Measurements from ENCODE around the gene SHISA8. TPM values are rescaled to one million over a fixed set of nuclear protein-coding genes. Genes with fewer than 3 reads are reported as not detected.

SHISA8 gene
- total RNA-seq, 1 experiment from 2014 or later, result 2.3 TPM

- Histone ChIP-seq H3K4me3 (no peak overlapping the region), H3K79me2 (ENCODE audit: low read depth) (no peaks in the 10 kb centered on the region), H3K27me3 (ENCODE audit: insufficient read depth, low read depth) (peaks cover 9% of the 10 kb centered on the region; the same call in 1 of the 2 replicates), H3F3A (ENCODE audit: insufficient read depth, low read depth) (peaks cover 25% of the 10 kb centered on the region; the same call in 1 of the 2 replicates), H3K4me2 (no peak overlapping the region), H3K36me3 (ENCODE audit: low read depth) (no peaks in the 10 kb centered on the region), H3K27ac (no peak overlapping the region), H3K9me3 (ENCODE audit: insufficient read depth, low read depth) (no peaks in the 10 kb centered on the region), H3K4me1 (replicated peaks; ENCODE audit: insufficient read depth) (peaks cover 7% of the 10 kb centered on the region), H4K20me1 (ENCODE audit: insufficient read depth) (no peaks in the 10 kb centered on the region), H2AFZ (no peak overlapping the region), H3K9me2 (ENCODE audit: insufficient read depth) (no peaks in the 10 kb centered on the region)
- no TSS peak for BruUV-seq (replicated peaks)
- POLR2A ChIA-PET (ENCODE audit: unreplicated experiment), result no interaction called here
- no peak for DNase-seq
- CTCF ChIA-PET, result no interaction called here
- TF ChIP-seq EZH2 (IDR thresholded peaks at IDR 0.05; ENCODE audit: low read depth) (no peak), CTCF (conservative IDR thresholded peaks at IDR 0.05) (no peak)
- intact Hi-C loops (cut with micrococcal nuclease; ENCODE audit: unreplicated experiment), result no loop called here
Measured at GRCh38 chr22:41915786-41916493, 1.1 kb upstream of the SHISA8 start.

GRCh38 chr22:41914611-41915034 is 251 bp downstream of the SHISA8 start:
- TF ChIP-seq EZH2 (IDR thresholded peaks at IDR 0.05; ENCODE audit: low read depth) (no peak), CTCF (conservative IDR thresholded peaks at IDR 0.05) (no peak)
- peaks cover 7% of the 10 kb centered on the region for H3K4me1 ChIP-seq (replicated peaks; ENCODE audit: insufficient read depth)
- H3K79me2 ChIP-seq (ENCODE audit: low read depth), result no peaks in the 10 kb centered on the region
- CTCF ChIA-PET, result interaction anchor here (0.6 kb wide), 2 partner anchors 41 to 1739 kb away, joined by 6 to 8 read pairs; no protein-coding TSS in a partner anchor
- DNase-seq, result no peak
- H3K4me2 ChIP-seq, result no peak overlapping the region
- H3F3A ChIP-seq (ENCODE audit: insufficient read depth, low read depth), result peaks cover 25% of the 10 kb centered on the region; the same call in 1 of the 2 replicates
- H3K9me2 ChIP-seq (ENCODE audit: insufficient read depth), result no peaks in the 10 kb centered on the region
- intact Hi-C loops (cut with micrococcal nuclease; ENCODE audit: unreplicated experiment), result no loop called here
- H2AFZ ChIP-seq, result no peak overlapping the region
- no peak overlapping the region for H3K4me3 ChIP-seq
- H4K20me1 ChIP-seq (ENCODE audit: insufficient read depth), result no peaks in the 10 kb centered on the region
- POLR2A ChIA-PET (ENCODE audit: unreplicated experiment), result no interaction called here
- H3K27me3 ChIP-seq (ENCODE audit: insufficient read depth, low read depth), result peaks cover 9% of the 10 kb centered on the region; the same call in 1 of the 2 replicates
- H3K27ac ChIP-seq, result no peak overlapping the region
- no TSS peak for BruUV-seq (replicated peaks)
- no peaks in the 10 kb centered on the region for H3K9me3 ChIP-seq (ENCODE audit: insufficient read depth, low read depth)
- no peaks in the 10 kb centered on the region for H3K36me3 ChIP-seq (ENCODE audit: low read depth)

- intact Hi-C loops (cut with micrococcal nuclease; ENCODE audit: unreplicated experiment), result no loop called here
- POLR2A ChIA-PET (ENCODE audit: unreplicated experiment), result no interaction called here
- no peaks in the 10 kb centered on the region for H3K9me3 ChIP-seq (ENCODE audit: insufficient read depth, low read depth)
- no peak overlapping the region for H3K4me3 ChIP-seq
- no peak overlapping the region for H3K4me2 ChIP-seq
- CTCF ChIA-PET, result interaction anchor here (0.6 kb wide), 2 partner anchors 41 to 1739 kb away, joined by 6 to 8 read pairs; no protein-coding TSS in a partner anchor
- no peak overlapping the region for H3K27ac ChIP-seq
- peaks cover 7% of the 10 kb centered on the region for H3K4me1 ChIP-seq (replicated peaks; ENCODE audit: insufficient read depth)
- H3K27me3 ChIP-seq (ENCODE audit: insufficient read depth, low read depth), result peaks cover 9% of the 10 kb centered on the region; the same call in 1 of the 2 replicates
- H3K9me2 ChIP-seq (ENCODE audit: insufficient read depth), result no peaks in the 10 kb centered on the region
- no peak for TF ChIP-seq CTCF (conservative IDR thresholded peaks at IDR 0.05)
- TF ChIP-seq EZH2 (IDR thresholded peaks at IDR 0.05; ENCODE audit: low read depth), result no peak
- H4K20me1 ChIP-seq (ENCODE audit: insufficient read depth), result no peaks in the 10 kb centered on the region
- H3K79me2 ChIP-seq (ENCODE audit: low read depth), result no peaks in the 10 kb centered on the region
- BruUV-seq (replicated peaks), result no TSS peak
- no peak for DNase-seq
- H3F3A ChIP-seq (ENCODE audit: insufficient read depth, low read depth), result peaks cover 24% of the 10 kb centered on the region; the same call in 1 of the 2 replicates
- no peak overlapping the region for H2AFZ ChIP-seq
- H3K36me3 ChIP-seq (ENCODE audit: low read depth), result no peaks in the 10 kb centered on the region
Measured at GRCh38 chr22:41913842-41914534, 886 bp downstream of the SHISA8 start.

All from PC-9 (cell line).